ENCODE data around the gene C9orf72.
"Not testable (repeated sequence)": the region's sequence is repeated elsewhere in the genome, so short reads cannot be mapped to it uniquely, and the experiment has no call there.

Gene C9orf72, protein sequence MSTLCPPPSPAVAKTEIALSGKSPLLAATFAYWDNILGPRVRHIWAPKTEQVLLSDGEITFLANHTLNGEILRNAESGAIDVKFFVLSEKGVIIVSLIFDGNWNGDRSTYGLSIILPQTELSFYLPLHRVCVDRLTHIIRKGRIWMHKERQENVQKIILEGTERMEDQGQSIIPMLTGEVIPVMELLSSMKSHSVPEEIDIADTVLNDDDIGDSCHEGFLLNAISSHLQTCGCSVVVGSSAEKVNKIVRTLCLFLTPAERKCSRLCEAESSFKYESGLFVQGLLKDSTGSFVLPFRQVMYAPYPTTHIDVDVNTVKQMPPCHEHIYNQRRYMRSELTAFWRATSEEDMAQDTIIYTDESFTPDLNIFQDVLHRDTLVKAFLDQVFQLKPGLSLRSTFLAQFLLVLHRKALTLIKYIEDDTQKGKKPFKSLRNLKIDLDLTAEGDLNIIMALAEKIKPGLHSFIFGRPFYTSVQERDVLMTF

DNA sequence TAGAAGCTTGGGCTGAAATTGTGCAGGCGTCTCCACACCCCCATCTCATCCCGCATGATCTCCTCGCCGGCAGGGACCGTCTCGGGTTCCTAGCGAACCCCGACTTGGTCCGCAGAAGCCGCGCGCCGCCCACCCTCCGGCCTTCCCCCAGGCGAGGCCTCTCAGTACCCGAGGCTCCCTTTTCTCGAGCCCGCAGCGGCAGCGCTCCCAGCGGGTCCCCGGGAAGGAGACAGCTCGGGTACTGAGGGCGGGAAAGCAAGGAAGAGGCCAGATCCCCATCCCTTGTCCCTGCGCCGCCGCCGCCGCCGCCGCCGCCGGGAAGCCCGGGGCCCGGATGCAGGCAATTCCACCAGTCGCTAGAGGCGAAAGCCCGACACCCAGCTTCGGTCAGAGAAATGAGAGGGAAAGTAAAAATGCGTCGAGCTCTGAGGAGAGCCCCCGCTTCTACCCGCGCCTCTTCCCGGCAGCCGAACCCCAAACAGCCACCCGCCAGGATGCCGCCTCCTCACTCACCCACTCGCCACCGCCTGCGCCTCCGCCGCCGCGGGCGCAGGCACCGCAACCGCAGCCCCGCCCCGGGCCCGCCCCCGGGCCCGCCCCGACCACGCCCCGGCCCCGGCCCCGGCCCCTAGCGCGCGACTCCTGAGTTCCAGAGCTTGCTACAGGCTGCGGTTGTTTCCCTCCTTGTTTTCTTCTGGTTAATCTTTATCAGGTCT, at the start of gene C9orf72:
C9orf72 (minus strand) TSS at position 564 of the 716 bp plus-strand sequence. CDS start 6,361 bp downstream, outside the sequence.
- peak within 1 kb of the TSS; percentile 72 for H3K27ac ChIP-seq
- TF ChIP-seq ZFX (IDR thresholded peaks at IDR 0.05): peak; percentile 60
- TF ChIP-seq, protein P1, sequence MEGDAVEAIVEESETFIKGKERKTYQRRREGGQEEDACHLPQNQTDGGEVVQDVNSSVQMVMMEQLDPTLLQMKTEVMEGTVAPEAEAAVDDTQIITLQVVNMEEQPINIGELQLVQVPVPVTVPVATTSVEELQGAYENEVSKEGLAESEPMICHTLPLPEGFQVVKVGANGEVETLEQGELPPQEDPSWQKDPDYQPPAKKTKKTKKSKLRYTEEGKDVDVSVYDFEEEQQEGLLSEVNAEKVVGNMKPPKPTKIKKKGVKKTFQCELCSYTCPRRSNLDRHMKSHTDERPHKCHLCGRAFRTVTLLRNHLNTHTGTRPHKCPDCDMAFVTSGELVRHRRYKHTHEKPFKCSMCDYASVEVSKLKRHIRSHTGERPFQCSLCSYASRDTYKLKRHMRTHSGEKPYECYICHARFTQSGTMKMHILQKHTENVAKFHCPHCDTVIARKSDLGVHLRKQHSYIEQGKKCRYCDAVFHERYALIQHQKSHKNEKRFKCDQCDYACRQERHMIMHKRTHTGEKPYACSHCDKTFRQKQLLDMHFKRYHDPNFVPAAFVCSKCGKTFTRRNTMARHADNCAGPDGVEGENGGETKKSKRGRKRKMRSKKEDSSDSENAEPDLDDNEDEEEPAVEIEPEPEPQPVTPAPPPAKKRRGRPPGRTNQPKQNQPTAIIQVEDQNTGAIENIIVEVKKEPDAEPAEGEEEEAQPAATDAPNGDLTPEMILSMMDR (conservative IDR thresholded peaks at IDR 0.05): no peak

DNA sequence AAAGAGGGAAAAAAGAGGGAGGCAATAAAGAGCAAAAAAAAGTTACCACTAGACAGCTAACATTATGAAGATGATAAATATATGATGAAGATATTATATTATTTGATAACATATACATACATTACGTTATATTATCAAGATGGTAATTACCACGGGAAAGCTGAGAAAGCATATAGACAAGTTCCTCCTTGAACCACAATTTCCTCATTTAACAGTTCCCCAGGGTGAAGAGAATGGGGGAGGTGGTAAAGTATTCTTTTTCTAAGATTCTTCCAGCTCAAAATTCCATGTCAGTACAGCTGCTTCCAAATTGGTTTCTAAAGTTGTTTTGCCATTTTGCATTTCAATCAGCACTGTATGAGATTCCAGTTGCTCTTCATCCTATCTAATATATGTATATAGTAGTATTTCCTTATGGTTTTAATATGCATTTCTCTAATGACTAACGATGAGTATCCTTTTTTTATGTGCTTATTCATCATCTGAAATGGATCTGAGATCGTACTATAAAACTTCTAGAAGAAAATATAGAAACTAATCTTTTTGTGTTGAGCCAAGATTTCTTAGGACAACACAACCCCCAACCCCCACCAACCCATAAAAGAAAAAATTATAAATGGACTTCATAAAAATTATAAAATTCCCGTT, 49.5 kb upstream of the C9orf72 start:
- TF ChIP-seq, protein P1 (conservative IDR thresholded peaks at IDR 0.05): no peak
- no peak for TF ChIP-seq ZFX (IDR thresholded peaks at IDR 0.05)
- H3K27ac ChIP-seq: no peak overlapping the region

DNA sequence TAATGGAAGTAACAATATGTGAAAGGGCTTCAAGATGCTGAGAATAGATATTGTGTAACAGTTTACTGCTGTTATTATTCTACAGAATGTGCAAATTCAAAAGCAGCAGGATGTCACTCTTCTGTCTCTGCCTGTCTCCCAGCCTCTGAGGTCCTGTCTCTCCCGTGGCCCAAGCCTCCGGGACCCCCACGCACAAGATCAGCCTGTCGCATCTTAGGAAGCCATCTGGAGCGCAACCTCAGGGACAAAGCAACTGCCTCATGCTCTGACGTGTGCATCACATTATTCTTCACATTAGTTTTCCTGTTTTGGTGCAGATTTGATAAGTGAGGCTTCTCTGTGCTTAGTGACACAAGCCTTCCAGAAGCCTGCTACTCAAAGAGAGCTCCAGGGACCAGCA, 46.5 kb upstream of the C9orf72 start:
- no peak overlapping the region for H3K27ac ChIP-seq
- TF ChIP-seq, protein P1 (conservative IDR thresholded peaks at IDR 0.05): no peak

DNA sequence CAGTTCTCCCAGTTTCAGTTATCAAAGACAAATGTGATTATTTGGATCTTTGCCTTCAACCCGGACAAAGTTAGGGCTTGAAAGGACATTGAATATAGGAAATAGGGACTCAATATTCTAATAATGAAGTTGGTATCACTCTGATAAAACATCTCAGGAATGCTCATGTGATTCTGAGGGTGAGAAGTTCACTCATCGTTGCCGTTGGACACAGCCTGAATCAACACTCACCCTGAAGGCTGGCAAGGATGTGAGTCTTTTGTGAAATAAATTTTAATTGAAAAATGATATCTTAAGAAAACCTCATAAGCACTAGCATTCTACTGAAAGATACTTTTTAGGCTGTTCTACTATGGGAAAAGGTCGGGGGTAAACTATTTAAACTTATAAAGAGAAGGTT, 44.8 kb upstream of the C9orf72 start:
- TF ChIP-seq ZFX (IDR thresholded peaks at IDR 0.05): no peak
- TF ChIP-seq, protein P1 (conservative IDR thresholded peaks at IDR 0.05): no peak
- no peak overlapping the region for H3K27ac ChIP-seq

DNA sequence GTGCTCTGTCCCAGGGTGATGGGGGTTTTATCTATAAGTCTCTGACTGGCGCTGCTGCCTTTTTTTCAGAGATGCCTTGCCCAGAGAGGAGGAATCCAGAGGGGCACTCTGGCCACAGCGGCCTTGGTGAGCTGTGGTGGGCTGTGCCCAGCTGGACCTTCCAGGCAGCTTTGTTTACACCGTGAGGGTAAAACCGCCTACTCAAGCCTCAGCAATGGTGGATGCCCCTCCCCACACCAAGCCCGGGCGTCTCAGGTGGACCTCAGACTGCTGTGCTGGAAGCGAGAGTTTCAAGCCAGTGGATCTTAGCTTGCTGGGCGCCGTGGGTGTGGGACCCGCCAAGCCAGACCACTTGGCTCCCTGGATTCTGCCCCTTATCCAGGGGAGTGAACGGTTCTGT, 41.3 kb upstream of the C9orf72 start:
- TF ChIP-seq, protein P1 (conservative IDR thresholded peaks at IDR 0.05): no peak
- no peak for TF ChIP-seq ZFX (IDR thresholded peaks at IDR 0.05)
- no peak overlapping the region for H3K27ac ChIP-seq

DNA sequence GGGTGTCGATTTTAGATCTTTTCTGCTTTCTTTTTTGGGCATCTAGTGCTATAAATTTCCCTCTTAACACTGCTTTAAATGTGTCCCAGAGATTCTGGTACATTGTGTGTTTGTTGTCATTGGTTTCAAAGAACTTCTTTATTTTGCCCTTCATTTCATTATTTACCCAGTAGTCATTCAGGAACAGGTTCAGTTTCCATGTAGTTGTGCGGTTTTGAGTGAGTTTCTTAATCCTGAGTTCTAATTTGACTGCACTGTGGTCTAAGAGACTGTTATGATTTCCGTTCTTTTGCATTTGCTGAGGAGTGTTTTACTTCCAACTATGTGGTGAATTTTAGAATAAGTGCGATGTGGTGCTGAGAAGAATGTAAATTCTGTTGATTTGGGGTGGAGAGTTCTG, 38.8 kb upstream of the C9orf72 start:
- not testable (repeated sequence) for H3K27ac ChIP-seq

DNA sequence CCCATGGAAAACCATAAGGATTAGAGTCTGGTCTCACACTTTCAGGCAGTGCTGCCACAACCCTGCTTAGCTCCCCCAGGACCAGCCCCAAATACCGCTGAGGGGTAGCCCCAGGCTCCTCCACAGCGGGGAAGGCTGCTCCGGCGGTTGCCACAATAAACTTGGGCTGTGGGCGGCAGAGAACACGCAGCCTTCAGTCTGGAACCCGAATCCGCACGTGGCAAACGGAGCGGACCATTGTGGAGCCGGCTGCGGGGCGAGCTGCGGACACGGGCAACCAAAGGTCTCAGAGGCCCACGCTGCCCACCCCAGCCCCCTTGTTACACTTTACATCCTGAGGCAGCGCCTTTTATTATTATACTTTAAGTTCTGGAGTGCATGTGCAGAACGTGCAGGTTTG, 37.3 kb upstream of the C9orf72 start:
- H3K27ac ChIP-seq: no peak overlapping the region
- TF ChIP-seq, protein P1 (conservative IDR thresholded peaks at IDR 0.05): no peak
- TF ChIP-seq ZFX (IDR thresholded peaks at IDR 0.05): no peak
